HG03571 (cell line): ENCODE data around the gene EPHB1.
"Not testable (repeated sequence)": the region's sequence is repeated elsewhere in the genome, so short reads cannot be mapped to it uniquely, and the experiment has no call there.

Source experiments
- ATAC-seq: cut with Tn5 transposase; IDR thresholded peaks from one replicate; pipeline ENCODE4 v1.9.1; 2021; ENCODE audit not compliant: unreplicated experiment

Gene EPHB1

DNA sequence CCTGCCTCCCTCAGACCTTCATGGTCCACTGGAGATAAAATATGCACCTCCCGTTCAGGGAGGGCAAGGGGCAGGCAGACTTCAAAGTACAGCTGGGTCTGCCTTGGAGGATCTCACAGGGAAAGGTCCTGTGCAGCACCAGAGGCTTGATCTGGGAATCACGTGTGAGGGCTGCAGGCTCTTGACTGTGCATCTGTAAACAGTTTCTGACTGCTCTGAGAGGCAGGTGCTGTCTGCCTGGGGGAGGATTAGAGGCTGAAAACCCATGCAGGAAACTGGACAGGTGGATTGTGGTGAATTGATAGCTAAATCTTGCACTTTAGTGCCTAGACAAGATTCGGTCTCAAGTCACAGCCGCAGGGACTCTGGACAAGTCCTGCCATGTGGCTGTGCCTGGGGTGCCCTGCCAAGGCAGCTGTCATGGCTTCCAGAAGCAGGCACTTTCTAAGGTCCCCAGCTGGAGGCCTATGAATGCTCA lies 239.3 kb downstream of the EPHB1 start:
- ATAC-seq = no peak

DNA sequence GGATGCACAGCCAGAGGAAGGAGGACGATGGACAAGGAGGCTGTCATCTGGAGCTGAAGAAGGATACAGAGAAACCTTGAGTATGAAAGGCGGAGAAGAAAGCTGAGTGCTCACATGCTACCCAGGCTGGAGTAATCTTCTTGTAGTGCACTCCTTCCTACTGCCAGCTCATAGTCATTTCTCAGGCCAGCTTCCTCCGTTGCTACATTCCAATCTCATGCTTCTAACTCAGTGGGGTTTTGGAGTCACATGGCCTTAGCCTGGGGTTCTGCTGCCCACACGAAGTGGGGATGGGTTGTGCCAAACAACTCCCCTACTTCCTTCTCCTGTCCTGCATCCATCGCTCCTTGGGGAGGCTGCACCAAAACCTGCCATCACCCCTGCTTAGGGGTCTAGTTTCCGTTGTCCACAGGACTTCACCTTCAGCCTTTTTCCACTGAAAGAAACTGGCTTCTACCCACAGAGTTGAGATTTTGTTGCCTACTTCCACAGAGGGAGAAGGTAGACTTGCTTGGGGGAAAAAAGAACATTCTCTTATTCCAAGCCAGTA lies 239.9 kb downstream of the EPHB1 start:
- ATAC-seq = no peak

DNA sequence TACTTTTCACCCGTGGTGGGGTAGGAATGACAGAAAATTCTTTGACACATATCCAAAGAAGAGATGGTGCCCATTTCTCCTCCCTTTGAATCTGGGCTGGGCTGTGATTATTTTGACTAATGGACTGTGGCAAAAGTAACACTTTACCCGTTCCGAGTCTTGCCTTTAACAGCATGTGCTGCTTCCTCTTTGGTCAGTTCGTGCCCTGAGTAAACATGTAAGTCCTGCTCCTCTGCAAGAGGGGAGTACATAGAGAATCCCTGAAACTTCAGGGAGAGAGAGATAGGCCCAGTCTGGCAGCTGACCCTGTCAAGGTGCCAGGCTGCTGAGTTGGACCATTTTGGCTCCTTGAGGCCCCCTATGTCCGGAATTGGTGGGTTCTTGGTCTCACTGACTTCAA lies 243.1 kb downstream of the EPHB1 start:
- no peak for ATAC-seq

DNA sequence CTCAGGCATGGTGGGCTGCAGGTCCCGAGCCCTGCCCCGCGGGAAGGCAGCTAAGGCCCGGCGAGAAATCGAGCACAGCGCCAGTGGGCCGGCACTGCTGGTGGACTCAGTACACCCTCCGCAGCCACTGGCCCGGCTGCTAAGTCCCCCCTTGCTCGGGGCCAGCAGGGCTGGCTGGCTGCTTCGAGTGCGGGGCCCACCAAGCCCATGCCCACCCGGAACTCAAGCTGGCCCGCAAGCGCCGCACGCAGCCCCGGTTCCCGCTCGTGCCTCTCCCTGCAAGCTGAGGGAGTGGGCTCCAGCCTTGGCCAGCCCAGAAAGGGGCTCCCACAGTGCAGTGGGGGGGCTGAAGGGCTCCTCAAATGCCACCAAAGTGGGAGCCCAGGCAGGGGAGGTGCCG lies 244.5 kb downstream of the EPHB1 start:
- ATAC-seq = not testable (repeated sequence)

DNA sequence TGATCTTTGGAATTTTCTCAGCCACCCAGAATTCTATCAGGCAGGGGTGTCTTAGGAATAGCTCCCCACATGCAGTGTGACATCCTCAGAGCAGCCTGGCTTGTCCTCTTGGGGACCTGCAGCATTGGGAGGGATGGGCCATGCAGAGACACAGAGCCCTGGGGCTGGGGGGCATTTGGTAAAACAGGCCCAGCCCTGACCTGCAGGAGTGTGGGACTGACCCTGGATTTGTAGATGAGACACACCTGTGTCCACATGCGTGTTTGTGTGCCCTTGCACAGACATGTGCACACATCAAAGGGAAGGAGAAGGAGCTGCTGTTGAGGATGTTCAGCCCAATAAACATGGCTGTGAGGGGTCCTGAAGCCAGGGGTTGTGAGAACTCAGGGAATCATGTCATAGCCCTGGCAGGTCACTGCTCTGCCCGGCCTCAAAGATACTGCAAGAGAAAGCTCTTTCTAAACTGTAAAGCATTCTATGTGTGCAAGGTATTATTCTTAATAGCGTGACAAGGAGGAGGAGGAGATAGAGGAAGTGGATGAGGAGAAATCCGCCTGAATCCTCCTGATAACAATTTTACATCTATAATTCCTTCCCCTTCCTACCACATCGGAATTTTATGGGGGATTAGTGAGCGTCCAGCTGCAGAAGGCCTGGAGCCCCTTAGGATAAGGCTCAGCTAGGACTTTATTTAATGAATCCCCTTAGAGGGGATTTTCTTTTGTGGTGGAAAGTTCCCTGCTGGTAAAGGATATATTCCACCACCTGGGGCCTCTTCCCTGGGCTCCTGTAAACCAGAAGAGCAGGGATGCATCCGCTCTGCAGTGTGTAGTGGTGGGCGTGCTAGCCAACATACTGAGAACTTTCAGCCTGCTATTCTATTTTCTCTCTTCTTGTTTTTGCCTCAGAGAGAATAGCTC lies 245.5 kb downstream of the EPHB1 start:
- no peak for ATAC-seq

DNA sequence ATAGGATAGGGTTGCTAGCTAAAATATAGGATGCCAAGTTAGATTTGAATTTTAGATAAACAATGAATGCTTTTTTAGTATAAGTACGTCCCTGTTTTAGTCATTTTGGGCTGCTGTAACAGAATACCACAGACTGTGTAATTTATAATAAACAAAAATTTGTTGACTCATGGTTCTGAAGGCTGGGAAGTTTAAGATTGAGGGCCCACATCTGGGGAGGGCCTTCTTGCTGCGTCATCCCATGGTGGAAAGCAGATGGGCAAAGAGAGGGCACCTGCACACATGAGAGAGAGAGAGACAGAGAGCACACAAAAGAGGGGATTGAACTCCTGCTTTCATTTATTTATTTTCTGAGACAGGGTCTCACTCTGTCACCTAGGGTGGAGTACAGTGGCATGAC lies 246.5 kb downstream of the EPHB1 start:
- no peak for ATAC-seq

DNA sequence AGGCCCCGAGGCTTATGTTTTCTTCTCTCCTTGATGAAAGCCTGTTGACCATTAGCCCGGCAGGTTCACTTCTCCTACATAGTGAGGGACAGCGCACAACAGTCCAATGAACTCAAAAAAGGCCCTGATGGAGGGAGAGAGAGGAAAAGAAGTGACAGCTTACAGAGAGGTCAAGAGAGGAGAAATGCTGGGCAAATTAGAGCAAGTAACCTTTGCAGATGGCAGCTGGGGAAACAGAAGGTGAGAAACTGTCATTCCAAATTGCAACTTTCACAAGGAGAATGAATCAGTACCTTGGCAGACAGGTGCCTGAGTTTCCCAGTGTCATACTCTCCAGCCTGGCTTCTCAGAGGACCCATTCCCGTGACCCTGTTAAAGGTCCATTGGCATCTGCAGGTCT lies 252.0 kb downstream of the EPHB1 start:
- no peak for ATAC-seq

DNA sequence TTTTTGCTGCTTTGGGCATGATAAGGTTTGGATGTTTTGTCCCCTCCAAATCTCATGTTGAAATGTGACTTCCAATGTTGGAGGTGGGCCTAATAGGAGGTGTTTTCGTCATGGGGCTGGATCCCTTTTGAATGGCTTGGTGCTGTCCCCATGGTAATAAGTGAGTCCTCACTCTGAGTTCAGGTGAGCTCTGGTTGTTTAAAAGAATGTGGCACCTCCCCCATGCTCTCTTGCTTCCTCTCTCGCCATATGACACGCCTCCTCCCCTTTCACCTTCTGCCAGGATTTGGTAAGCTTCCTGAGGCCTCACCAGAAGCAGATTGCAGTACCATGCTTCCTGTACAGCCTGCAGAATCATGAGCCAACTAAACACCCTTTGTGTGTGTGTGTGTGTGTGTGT lies 255.5 kb downstream of the EPHB1 start:
- ATAC-seq = no peak

DNA sequence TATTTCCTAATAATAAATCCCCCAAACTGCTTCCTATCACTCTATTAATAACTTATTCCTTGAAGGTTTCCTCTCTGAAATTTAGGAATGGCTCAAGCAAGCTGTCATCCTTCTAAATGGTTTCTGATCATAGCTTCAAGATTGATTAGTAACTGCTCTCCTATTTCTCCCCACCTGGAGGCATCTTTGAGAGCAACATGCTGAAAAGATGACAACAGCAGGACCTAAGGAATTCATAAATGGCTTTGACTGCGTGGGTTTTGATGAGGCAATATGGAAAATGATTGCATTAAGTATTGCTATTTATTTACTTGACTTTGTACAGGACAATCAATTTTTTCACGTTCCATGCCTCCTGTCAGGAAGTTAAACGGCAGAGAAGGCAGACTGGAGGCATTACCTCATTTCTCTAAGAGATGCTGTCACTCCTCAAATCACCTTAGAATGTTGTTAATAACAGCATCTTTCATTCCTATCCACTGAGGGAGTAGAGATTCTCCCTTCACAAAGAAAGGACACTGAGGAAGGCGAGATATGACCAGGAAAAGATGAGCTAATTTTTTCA lies 256.4 kb downstream of the EPHB1 start:
- no peak for ATAC-seq

DNA sequence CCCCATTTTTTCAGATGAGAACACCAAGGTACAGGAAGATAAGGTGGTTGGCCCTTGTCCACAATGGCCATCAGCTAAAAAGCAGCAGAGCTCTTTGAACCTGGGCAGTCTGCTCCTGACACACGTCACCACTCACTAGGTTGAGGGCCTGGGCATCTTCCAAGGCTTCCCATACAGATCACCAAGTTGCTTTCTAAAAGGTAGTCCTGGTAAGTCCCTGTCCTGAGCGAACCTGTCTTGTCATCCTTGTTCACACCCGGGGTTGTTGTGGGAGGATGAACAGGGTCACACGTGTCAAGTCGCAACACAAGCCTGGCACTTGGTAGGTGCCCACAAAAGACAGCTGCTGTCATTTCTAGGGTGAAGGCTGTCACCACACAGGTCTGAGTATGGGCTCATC lies 260.4 kb downstream of the EPHB1 start:
- ATAC-seq = no peak

DNA sequence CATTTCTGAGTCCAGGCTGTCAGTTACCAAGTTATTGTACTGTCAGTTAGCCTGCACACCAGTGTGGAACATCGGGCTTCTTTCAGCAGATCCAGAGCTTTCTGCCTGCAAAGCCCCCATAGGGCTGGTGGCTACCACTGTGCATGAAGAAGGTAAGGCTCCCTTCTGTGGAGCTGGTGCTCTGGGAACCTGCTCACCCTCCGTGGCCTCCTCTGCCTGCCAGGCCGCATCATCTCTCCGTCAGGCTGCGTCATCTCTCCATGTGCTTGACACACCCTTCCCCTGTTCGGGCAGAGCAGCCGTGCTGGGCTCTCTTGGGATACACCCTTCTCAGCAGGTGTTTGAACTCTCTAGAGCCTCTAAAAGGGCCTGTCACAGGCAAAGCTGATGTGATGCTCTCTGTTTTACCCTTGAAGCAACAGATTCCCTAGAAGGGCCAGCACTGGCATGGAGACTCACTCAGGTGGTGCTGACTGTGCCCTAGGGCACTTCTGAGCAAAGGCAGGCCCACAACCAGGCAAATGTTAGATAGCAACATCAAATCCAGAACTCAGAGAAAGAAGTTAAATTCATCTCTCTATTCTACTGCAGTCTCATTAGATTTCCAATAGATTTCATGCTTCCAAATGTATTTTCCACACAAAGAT lies 261.1 kb downstream of the EPHB1 start:
- ATAC-seq = no peak

DNA sequence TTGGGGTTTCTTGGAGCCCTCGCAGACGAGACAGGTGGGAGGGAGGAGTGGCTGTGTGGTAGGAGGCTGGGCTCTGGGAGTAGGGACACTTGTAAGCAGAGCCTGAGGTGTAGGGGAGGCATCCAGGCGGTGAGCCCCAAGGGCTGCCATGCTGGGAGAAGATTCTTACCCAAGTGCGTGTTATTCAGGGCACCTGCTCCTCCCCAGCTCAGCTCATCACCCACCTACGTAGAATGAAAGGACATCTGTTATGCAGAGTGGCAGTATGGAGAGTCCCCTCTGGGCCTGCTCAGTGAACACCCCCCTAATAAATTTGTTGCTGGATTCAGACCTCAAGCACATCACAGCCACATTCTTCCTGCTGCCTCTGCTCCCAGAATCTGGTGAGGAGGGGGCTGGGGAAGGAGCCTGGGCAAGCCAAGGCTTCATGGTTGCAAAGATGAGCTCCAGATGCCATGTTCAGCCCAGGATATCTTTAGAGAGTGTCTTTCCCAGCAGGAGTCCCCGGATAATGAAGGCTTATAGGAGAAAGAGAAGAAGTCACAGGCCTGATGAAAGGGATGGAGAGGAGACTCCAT lies 261.8 kb downstream of the EPHB1 start:
- ATAC-seq = no peak

DNA sequence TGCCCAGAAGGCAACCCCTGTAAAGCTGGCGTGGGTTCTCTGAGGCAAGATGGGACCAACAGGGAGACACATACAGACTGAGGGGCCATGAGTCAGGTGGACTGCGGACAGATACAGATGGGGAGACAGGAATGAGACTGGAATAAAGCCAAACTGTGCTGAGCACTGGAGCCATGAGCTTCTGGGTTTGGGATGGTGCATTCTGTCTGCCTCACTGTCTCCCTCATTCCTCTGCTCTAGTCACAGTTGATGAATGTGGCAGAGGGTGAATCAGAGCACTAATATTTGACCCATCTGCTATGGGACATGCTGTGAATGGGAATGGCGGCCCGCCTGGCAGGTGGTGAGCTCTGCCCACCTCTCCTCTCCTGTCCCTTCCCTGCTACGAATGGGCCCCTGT lies 262.9 kb downstream of the EPHB1 start:
- ATAC-seq = no peak

DNA sequence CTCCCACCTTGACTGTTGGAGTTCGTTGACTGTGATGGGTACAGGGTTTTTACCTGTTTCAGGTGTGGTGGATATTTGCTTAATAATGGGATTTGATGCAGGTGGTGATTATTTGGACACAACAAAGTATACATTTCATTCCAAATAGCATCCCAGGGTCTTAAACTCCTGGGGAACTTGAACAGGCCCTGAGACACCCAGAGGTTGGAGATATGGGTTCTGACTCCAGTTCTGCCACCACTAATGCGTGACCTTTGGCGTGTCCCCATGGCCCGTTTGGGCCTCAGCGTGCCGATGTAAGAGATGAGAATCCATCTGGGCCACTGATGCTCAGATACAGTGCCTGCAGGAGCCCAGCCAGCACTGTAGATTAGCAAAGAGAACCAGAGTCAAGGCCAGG lies 264.5 kb downstream of the EPHB1 start:
- ATAC-seq = no peak

DNA sequence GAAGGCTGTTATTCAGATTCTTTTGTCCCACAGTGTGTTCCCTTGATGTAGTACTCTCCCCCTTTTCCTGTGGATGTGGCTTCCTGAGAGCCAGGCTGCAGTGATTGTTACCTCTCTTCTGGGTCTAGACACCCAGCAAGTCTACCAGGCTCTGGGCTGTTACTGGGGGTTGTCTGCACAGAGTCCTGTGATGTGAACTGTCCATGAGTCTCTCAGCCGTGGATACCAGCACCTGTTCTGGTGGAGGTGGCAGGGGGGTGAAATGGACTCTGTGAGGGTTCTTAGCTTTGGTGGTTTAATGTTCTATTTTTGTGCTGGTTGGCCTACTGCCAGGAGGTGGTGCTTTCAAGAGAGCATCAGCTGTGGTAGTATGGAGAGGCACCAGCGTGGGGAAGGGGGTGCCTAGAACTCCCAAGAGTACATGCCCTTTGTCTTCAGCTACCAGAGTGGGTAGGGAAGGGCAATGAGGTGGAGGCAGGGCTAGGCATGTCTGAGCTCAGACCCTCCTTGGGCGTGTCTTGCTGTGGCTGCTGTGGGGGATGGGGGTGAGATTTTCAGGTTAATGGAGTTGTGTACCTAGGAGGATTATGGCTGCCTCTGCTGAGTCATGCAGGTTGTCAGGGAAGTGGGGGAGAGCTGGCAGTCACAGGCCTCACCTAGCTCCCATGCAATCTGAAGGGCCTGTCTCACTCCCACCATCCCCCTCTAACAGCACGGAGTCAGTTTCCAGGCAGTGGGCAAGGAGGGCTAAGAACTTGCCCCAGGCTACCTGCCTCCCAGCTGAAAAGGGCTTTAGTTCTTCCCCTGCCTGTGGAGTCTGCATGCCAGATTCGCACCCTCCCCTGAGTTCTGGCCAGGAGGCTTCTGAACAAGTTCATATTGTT lies 272.0 kb downstream of the EPHB1 start:
- ATAC-seq = not testable (repeated sequence)

DNA sequence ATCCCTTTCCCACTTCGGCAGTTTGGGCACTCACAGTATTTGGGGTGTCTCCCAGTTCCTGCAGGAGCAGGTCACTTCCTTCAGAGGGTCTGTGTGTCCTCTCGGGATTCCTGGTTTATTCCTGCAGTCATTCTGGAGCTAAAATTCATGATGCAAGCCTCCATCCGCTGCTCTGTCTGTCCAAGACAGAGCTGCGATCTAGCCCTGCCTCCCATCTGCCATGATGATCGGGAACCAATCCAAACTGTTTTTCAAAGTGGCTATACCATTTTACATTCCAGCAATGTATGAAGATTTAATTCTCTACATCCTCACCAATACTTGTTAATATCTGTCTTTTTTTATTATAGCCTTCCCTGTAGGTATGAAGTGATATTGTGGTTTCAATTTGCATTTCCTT lies 273.0 kb downstream of the EPHB1 start:
- ATAC-seq = no peak

DNA sequence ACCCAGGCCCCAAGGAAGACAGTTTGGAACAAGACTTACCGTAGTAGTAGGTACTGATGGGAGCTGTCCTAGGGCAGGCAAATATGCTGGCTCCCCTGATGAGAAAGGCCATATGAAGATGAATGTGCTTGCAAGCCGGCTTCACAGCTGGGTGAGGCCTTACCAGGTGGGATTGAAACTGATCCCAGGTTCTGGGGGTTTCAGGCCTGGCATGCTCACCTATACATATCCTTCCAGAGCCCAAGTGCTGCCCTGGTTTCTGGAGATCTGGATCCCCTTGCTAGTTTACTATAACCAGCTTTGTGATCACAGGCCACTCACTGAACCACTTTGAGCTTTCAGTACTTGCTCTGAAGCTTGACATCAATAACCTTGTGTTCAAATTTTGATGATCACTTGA lies 274.3 kb downstream of the EPHB1 start:
- ATAC-seq = no peak

DNA sequence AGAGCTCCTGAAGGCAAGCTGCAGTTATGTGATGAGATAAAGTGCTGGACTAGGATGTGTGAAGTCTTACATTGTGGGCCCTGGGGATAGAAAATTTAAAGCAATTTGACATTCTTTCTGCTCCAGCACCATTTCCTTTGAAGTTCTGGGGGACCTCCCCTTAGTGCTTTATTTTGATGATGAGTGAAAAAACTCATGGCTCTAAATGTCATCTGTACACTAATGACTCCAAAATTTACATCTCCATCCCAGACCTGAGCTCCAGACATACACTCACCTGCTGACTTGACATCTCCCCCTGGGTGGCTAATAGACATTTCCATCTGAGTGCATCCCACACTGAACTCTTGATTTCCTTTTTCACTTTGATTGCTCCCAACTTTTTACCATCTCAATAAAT lies 276.4 kb downstream of the EPHB1 start:
- ATAC-seq = no peak

DNA sequence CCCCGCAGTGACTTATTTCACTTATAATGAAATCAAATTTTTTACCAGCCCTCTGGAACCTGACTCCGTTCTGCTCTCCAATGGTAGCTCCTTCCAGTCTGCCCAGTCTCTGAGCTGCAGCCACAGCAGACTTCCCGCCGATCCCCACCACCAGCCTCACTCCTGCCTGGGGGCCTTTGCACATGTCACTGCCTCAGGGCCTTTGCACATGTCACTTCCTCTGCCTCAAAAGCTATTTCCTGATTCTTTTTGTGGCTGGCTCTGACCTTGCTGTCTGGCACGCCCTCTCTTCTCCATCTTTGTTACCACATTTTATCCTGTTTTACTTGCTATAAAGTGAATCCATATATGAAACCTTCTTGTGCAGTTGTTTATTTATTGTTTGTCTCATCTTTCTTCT lies 277.4 kb downstream of the EPHB1 start:
- no peak for ATAC-seq

DNA sequence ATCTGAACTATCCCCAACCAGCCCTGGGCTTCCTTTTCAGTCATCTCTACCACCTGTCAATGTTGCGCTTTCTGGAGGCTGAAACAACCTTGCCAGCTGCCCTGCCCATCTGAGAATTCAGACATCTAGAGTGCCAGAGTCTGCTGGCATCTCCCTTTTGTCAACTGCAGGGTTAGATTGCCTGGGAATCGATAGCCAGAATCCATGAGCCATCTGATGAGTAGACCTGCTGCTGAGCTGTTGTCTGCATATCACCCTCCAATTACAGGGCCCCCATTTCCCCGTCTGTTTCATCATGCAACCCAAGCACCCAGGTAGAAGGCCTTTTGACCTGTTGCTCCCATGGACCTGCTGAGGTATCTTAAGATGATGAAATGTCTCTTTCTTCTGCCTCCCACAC lies 280.1 kb downstream of the EPHB1 start:
- no peak for ATAC-seq
